ELR (cell line): ENCODE measurements around the gene DCC.

ENCODE experiments used
- DNase-seq: peaks from one replicate; pipeline ENCODE4 v3.0.0-alpha.2; 2015; ENCODE audit warnings: low read depth

Gene DCC

DNA sequence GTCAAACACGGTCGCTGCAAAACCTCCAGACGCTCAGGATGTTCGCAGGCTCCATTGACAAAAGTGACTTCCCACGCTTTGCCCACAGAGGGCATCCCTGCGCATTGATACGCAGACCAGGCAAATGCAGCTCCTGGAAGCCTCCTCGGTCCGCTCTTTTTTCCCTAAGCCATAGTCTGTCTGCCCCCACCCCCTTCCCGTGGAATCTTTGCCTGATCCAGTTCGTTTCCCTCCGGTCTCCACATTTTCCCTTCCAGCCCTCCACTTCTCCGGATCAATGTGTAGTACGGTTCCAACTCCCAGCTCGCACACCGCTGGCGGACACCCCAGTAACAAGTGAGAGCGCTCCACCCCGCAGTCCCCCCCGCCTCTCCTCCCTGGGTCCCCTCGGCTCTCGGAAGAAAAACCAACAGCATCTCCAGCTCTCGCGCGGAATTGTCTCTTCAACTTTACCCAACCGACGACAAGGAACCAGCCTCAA, at the start of gene DCC:
Gene DCC, plus strand, starts transcription at position 307 of the 481 bp plus-strand sequence. CDS start 591 bp downstream, outside the sequence.
- peak; percentile 4 for DNase-seq

GRCh38 chr18:52310651-52311050, 29.3 kb upstream of the DCC start:
- DNase-seq: no peak

GRCh38 chr18:52311331-52311730, 28.7 kb upstream of the DCC start:
- no peak for DNase-seq

DNA sequence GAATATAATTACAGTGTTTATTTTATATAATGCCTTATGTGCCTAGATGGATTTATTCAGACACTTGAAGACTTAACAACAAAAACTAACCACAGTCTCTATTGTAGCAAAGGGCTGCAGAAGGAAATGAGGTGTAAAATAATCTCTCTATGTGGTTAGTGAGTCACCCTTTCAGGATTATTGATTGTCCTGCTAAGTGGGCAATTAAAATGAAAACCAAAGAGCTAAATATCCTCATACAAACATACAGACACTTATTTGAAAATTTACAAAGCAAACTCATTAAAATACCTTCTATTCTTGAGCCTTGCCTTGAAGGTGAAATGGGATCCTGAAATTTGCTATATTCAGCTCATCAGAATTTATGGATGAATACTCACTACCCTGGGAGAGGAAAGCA, 27.7 kb upstream of the DCC start:
- no peak for DNase-seq

DNA sequence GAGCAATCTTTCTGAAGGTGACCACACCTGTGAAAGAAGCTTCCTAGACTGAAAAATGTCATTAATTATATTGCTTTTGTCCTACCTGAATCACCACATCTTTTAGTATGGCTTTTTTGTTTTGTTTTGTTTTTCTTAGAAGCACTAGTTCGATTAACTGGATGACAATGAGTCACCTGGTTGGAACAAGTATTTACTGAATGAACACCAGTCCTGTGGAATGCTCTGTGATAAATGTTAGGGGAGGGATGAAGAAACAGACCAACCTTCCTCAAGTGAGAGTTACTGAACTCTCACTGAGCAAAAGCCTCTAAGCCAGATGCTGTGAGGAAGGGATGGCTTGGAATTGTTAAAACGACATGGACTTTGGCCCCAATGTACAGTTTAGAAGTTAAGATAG, 26.8 kb upstream of the DCC start:
- DNase-seq: no peak

DNA sequence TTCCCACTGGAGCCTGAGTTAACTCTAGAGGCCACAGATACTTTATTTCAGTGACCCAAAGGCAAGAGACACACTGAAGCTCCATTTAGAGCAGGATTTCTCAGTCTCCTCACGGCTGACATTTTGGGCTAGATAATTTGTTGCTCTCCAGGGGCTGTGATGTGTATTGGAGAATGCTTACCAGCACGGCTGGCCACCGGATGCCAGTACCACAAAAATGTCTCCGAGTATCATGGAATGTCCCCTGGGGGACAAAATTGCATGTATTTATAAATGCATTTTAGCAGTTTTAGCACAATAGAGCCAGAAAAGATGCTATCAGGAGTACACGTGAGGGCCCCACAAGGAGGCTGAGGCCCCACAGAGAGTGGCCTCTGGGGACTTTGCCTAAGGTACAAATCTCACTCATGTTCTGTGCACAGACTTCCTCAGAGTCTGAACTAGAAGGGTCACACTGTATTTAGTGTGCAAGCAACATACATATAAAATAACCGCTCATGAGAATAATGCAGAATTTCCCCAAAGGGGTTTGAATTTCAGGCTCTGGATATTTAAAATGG, 20.5 kb upstream of the DCC start:
- no peak for DNase-seq

GRCh38 chr18:52322307-52322706, 17.7 kb upstream of the DCC start:
- DNase-seq: no peak

GRCh38 chr18:52323802-52324201, 16.2 kb upstream of the DCC start:
- no peak for DNase-seq

DNA sequence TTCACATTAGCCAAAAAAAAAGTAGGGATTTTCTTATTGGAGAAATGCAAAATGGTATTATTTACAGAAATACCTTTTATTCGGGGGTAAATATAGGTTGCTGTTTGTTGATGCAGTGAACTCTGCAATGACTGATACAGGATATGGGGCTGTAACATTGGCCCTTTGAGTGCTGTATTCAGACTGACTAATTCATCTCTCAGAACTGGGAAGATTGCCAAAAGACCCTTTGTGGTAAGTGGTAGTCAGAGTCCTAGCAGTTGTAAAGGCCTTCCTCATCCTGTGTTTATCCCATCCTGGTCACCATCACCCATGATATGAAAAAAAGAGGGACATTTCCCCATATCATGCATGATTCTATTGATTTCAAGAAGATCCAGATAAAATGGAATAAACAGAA, 14.0 kb upstream of the DCC start:
- DNase-seq: peak; percentile 9

GRCh38 chr18:52333860-52334259, 6.1 kb upstream of the DCC start:
- no peak for DNase-seq

GRCh38 chr18:52334307-52334706, 5.7 kb upstream of the DCC start:
- no peak for DNase-seq

- no peak for DNase-seq
Observed at GRCh38 chr18:52334896-52335295, 5.1 kb upstream of the DCC start.

DNA sequence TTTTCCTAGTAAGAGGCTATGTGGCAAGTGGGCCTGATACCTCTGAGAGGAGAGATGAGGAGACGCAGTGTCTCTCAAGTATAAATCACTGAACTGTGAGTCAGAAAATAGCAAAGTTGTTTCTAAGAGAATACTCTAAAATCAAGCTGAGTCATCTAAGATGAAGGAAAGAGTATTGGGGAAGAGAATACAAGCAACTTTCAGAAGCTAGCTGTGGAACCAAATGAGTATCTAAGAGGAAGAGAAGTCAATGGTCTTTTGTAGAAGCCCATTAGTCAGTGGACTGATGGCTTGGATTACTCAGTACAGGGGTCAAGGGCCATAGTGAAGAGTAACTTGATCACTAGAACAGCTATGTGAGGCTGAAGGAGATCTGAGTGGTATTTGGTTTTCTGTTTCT, 2.7 kb upstream of the DCC start:
- peak; percentile 5 for DNase-seq

- DNase-seq: no peak
Observed at GRCh38 chr18:52340406-52341102, 557 bp downstream of the DCC start.

DNA sequence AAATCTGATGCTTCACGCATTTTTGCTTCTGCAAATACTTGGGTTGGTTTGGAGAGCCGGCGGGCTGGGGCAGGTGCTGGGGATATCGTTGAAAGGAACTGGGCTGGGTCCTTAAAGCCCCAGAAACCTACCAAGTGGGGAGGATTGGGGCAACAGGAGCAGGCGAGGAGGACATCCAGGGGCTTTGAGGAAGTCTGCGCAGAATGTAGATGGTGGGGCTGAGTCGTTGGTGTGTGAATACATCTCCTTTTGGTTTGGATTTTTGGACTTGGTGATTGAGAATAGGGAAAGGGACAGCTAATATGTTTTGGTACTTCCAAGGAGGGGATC, 1.1 kb downstream of the DCC start:
- no peak for DNase-seq

- DNase-seq: no peak
Observed at GRCh38 chr18:52341608-52342381, 1.8 kb downstream of the DCC start.

DNA sequence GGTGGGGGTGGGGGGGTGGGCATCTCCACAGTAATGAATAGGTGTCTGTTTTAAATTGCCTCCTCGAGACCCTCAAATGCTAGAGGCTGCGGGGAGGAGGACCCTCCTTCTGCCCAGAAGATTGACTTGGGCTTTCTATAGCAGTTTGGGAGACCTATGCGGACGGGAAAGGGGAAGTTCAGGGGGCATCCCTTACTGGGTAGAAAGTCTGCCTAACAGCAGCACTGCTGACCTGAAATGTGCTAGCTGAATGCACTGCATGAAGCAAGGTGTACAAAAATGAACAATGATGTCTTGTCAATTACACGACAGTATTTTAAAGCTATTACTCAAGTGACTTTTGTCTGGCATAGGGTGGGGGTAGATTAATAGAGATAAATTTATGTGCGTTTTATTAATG, 2.5 kb downstream of the DCC start:
- no peak for DNase-seq

- no peak for DNase-seq
Observed at GRCh38 chr18:52343138-52343537, 3.1 kb downstream of the DCC start.

- DNase-seq: no peak
Observed at GRCh38 chr18:52343731-52344340, 3.8 kb downstream of the DCC start.

DNA sequence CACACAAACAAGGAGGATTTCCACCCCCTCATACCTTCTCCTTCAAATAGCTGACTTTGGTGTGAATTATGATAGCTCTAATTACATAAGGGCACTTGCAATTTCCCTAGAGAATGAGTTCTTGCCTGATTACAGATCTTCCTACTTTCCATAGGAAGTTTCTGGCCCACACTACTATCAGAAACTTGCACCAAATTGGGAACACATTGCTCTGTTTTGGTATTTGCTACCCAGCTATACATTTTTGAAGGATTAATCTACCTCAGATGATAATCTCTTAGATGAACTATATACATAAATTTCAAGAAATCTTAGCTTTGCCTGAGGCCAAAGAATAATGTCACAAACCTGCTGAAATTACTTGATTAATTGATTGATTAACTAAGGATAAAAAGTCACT, 4.9 kb downstream of the DCC start:
- DNase-seq: no peak

DNA sequence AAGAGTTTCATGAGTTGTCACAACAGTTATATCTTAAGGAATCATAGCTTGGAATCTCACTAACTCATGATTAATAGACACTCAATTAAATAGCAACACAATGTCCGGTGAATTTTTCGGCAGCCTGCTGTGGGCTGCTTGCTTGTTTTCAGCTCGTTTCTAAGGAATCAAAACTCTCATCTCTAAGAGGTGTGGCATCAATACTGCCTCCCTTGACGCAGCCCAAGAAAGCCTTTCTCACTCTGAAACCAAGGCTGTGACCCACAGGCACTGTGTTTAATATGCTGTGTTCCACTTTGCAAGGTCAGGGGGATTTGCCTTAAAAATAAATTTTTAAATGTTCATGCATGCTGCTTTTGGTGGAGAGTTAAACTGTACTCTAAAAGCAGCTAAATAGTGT, 5.4 kb downstream of the DCC start:
- no peak for DNase-seq

GRCh38 chr18:52348209-52348608, 8.2 kb downstream of the DCC start:
- DNase-seq: peak; percentile 9

DNA sequence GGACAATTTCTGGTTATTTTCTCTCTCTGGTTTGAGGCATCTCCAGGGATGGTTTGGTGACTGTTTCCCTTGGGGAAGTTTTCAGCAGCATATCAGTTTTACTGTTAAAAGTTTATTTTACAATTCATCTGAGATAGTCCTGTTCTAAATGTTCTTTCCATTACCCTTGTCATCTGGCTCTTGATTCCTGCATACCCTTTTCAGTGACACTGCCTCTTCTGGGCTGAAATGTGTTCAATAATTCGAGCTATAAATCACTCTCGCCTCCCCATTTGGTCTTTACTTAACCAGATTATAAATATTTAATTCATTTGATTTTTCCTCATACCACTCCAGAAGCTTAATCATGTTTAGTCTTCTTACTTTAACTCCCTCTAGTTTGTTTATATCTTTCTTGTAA, 9.5 kb downstream of the DCC start:
- DNase-seq: no peak
